Stimulated activated CD8-positive, alpha-beta memory T cell treated with anti-CD3 and anti-CD28 coated beads, Interleukin-15, amount 100 ng/mL, for 24 hours (primary cell): ENCODE data around the gene UBE2J2.

Experiments
- DNase-seq: peaks from one replicate; pipeline ENCODE4 v3.0.0-alpha.2; 2020; ENCODE audit warnings: low read depth

Gene UBE2J2

DNA sequence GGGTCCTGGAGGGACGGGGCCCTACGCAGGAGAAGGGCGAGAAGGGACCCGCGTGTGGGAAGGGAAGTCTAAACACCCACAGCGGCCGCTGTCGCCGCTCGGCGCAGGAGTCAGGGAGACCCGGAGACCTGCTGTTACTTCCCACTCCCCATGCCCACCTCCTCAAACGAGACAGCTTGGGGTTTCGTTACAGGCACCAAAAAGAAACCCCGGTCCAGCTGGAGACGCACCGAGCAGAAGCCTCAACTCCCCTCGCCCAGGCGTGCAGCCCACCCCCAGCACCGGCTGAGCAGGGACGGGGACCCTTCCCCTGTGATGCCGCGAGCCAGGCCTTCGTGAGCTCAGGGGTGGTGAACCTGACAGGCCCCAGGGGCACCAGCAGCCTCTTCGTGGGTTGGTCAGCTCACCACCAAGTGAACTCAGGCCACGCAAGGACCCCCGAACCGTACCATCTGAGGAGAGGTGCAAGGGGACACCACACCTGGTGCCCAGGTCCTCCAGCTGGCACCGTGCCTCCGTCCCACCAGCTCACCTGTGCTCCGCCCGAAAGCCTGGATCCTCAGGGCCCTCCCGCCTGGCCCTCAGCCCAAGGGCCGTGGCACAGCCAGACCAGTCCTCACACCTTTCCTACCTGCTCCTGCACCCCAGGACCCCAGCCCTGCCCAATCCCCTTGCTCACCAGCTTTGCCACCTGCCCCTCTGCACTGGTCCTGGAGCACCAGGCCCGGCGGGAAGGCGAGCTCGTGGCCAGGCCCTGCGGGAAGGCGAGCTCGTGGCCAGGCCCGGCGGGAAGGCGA is 46.9 kb downstream of the UBE2J2 start:
- no peak for DNase-seq

DNA sequence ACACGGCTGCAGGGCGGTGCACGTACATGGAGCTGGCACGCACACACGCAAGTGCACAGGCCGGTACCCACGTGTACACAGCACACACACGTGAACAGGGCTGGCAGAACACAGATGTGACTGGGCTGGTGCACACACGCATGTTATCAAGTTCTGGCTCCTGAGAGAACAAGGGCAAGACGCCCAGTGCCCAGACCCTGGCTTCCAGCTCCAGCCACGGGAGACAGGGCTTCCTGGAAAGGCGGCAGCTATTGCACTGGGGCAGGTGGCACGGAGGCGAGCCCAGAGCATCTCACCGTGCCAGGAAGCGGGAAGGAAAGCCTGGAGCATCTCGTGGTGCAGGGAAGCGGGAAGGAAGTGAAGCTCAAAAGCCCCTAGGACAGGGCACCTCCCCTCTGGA is 47.7 kb downstream of the UBE2J2 start:
- no peak for DNase-seq

- DNase-seq: no peak
Observed at GRCh38 chr1:1225238-1225845, 48.3 kb downstream of the UBE2J2 start.

- DNase-seq: no peak
Observed at GRCh38 chr1:1223891-1224290, 49.8 kb downstream of the UBE2J2 start.

- DNase-seq: no peak
Observed at GRCh38 chr1:1223321-1223720, 50.3 kb downstream of the UBE2J2 start.

- DNase-seq: no peak
Observed at GRCh38 chr1:1222575-1223225, 51.0 kb downstream of the UBE2J2 start.

- no peak for DNase-seq
Observed at GRCh38 chr1:1221887-1222574, 51.6 kb downstream of the UBE2J2 start.

DNA sequence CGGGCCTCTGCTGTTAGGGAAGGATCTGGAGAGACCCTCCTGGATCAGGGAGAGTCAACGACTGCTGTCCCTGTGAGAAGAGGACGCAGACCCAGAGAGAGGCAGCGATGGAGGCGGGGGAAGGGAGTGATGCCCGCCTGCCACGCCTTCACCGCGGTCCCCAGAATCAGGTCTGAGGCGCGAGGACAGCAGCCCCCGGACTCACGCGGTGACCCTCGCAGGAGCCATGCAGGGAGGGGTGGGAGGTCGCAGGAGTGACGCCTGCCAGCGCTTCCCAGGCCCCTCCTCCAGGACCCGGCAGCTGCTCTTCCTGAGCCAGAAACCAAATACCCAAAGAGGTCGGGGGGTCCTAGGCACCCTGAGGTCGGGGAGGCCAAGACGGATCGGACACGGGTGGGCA is 53.5 kb downstream of the UBE2J2 start:
- no peak for DNase-seq

GRCh38 chr1:1219341-1219740 is 54.3 kb downstream of the UBE2J2 start:
- DNase-seq: no peak

- DNase-seq: no peak
Observed at GRCh38 chr1:1218524-1219200, 55.0 kb downstream of the UBE2J2 start.

GRCh38 chr1:1217621-1218523 is 55.8 kb downstream of the UBE2J2 start:
- DNase-seq: no peak

DNA sequence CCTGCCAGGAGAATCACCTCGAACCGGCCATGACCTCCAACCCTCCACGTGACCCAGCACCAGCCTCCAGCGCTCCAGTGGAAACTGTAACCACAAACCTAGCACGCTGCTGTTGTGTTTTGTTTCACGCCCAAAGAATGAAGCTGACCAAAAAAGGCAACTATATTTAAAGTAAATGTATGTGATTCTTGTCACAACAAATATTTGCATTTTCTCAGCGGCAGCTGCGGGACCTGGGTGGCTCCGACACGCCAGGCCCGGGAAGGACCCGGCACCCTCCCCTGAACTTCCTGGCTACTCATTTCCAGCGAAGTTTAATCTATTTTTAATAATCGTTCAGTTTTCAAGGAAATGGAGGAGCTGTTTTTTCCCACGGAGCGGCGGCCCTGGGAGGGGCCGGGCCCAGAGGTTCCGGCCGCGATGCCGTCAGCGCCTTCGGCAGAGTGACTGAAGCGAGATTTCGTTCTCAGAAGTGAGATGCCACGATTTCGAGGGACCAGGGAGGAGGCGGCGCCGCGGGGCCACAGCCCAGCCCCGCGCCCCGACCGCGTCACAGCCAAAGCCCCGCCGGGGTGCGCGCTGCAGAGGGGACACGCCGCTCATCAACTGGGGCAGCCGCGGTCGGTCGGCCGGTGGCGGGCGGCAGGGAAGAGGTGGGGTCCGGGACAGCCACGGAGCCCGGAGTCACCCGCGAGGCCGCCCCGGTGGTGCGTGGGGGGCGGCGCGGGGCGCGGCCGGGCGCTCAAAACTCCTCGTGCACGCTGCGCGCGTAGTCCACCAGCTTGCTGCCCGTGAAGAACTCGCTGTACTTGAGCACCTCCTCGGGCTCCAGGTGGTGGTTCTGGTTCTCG is 56.7 kb downstream of the UBE2J2 start:
- no peak for DNase-seq

- no peak for DNase-seq
Observed at GRCh38 chr1:1215881-1216605, 57.6 kb downstream of the UBE2J2 start.

- no peak for DNase-seq
Observed at GRCh38 chr1:1215080-1215676, 58.5 kb downstream of the UBE2J2 start.

DNA sequence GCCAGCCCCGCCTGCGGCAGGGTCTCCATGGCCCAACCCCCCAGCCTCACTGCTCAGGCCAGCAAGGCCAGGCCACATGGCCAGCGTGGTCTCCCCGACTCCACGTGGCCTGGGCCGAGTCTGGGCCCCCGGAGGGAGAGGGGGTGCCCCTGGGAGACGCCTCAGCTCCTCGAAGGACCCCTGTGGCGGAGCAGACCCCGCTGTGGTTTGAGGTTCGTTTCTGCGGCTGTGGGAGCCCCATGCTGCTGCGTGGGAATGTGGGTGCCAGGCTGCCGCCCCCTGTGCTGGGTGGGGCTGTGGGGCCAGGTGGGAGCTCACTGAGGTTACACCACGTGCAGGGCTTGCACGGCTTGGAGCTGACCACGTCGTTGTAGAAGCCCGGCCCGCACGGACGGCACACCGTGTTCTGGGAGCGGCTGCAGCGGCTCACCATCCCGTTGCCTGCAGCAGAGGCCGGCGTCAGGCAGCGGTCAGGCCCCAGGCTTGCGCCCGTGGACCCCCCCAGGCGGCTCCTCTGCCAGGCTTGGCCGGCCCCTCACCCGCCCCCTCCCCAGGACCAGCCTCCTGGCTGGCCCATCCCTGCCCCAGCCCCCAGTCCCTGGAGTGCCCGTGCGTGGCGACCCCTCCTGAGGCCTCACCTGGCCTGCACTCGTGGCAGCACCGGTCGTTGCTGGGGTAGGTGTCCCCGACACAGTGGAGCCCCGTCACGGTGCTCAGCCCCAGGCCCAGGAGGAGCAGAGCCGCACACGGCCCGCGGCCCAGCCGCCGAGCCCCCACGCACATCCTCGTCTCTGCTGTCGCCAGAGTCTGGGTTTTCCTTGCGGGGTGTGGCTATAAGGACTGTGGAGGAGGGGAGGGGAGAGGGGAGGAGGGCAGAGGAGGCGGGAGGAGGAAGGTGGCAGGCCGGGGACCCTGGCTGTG is 60.0 kb downstream of the UBE2J2 start, which contains the start of gene TNFRSF4:
Gene TNFRSF4 (minus strand): TSS at position 809 of the 921 bp plus-strand sequence. CDS start 26 bp downstream, at position 783.
- no peak for DNase-seq

DNA sequence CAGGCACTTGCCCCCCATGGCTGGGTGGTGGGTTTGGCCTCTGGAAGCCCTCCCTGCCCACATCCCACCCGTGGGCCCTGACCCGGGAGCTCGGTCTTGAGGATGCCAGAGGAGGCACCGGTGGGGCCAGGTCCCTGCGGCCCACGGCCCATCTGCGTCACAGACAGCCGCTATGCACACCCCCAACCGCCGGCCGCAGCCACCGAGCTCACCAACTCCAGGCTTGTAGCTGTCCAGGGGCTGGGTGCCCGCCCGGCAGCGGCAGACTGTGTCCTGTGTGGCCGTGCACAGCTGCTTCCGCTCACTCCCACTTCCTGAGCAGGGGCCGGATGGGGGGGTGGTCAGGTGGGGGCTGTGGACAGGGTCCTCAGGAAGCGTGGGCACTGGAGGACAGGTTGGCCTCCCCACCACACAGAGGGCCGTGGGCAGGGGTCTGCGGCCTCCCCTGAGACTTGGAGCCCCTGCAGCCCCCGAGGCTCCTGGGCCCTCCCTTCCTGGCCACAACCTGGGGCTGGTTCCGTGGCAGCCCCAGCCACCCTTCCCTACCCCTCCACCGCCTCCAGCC is 60.8 kb downstream of the UBE2J2 start:
- DNase-seq: no peak
